ENCODE results near the gene B3GAT1.

The B3GAT1 gene

GRCh38 chr11:134349802-134350355, 62.2 kb downstream of the B3GAT1 start:
- ChIA-PET CTCF (no interaction called here), POLR2A (no interaction called here)
- TF ChIP-seq TARDBP (IDR thresholded peaks at IDR 0.05) (no peak), BHLHE40 (IDR thresholded peaks at IDR 0.05; ENCODE audit: borderline replicate concordance) (no peak), HDGF (IDR thresholded peaks at IDR 0.05; ENCODE audit: borderline replicate concordance) (no peak), SP1 (IDR thresholded peaks at IDR 0.05) (no peak), FOXM1 (IDR thresholded peaks at IDR 0.05; ENCODE audit: borderline replicate concordance) (no peak), LEF1 (IDR thresholded peaks at IDR 0.05; ENCODE audit: borderline replicate concordance) (no peak), FOXA1 (IDR thresholded peaks at IDR 0.05) (no peak), PKNOX1 (IDR thresholded peaks at IDR 0.05) (no peak)
- no peak for DNase-seq (ENCODE audit: extremely low spot score)

- no peak for DNase-seq (ENCODE audit: extremely low spot score)
- ChIA-PET CTCF (interaction anchor here (0.6 kb wide), 1 partner anchor 473 kb away, joined by 5 read pairs; no protein-coding TSS in a partner anchor), POLR2A (no interaction called here)
- TF ChIP-seq ZNF384 (IDR thresholded peaks at IDR 0.05), result no peak
- no peak for TF ChIP-seq SUZ12 (IDR thresholded peaks at IDR 0.05)
- no peak for TF ChIP-seq TARDBP (IDR thresholded peaks at IDR 0.05)
- no peak for TF ChIP-seq FOXK2 (IDR thresholded peaks at IDR 0.05)
- TF ChIP-seq L3MBTL2 (conservative IDR thresholded peaks at IDR 0.05), result no peak
- no peak for TF ChIP-seq PKNOX1 (IDR thresholded peaks at IDR 0.05)
- TF ChIP-seq ARNT (IDR thresholded peaks at IDR 0.05), result no peak
- no peak for TF ChIP-seq ELF4 (IDR thresholded peaks at IDR 0.05)
- no peak for TF ChIP-seq FOXA1 (IDR thresholded peaks at IDR 0.05)
- TF ChIP-seq BHLHE40 (IDR thresholded peaks at IDR 0.05; ENCODE audit: borderline replicate concordance), result no peak
- no peak for TF ChIP-seq SP1 (IDR thresholded peaks at IDR 0.05)
- TF ChIP-seq NFRKB (IDR thresholded peaks at IDR 0.05), result no peak
- no peak for TF ChIP-seq HDGF (IDR thresholded peaks at IDR 0.05; ENCODE audit: borderline replicate concordance)
Observed at GRCh38 chr11:134349109-134349801, 62.8 kb downstream of the B3GAT1 start.

- ChIA-PET POLR2A (no interaction called here), CTCF (no interaction called here)
- TF ChIP-seq ELF4 (IDR thresholded peaks at IDR 0.05) (no peak), HDGF (IDR thresholded peaks at IDR 0.05; ENCODE audit: borderline replicate concordance) (no peak), SP1 (IDR thresholded peaks at IDR 0.05) (no peak), LEF1 (IDR thresholded peaks at IDR 0.05; ENCODE audit: borderline replicate concordance) (no peak), CTBP1 (IDR thresholded peaks at IDR 0.05; ENCODE audit: borderline replicate concordance) (no peak), ARNT (IDR thresholded peaks at IDR 0.05) (no peak), FOXA1 (IDR thresholded peaks at IDR 0.05) (no peak), FOXK2 (IDR thresholded peaks at IDR 0.05) (no peak), FOXM1 (IDR thresholded peaks at IDR 0.05; ENCODE audit: borderline replicate concordance) (no peak), NFRKB (IDR thresholded peaks at IDR 0.05) (no peak), L3MBTL2 (conservative IDR thresholded peaks at IDR 0.05) (no peak), SUZ12 (IDR thresholded peaks at IDR 0.05) (no peak), ZNF384 (IDR thresholded peaks at IDR 0.05) (no peak), PKNOX1 (IDR thresholded peaks at IDR 0.05) (no peak), BHLHE40 (IDR thresholded peaks at IDR 0.05; ENCODE audit: borderline replicate concordance) (no peak), TARDBP (IDR thresholded peaks at IDR 0.05) (no peak)
- DNase-seq (ENCODE audit: extremely low spot score), result no peak
Observed at GRCh38 chr11:134347441-134347840, 64.6 kb downstream of the B3GAT1 start.

GRCh38 chr11:134346976-134347350, 65.1 kb downstream of the B3GAT1 start:
- CTCF ChIA-PET, result no interaction called here
- POLR2A ChIA-PET, result no interaction called here
- TF ChIP-seq BHLHE40 (IDR thresholded peaks at IDR 0.05; ENCODE audit: borderline replicate concordance) (no peak), PKNOX1 (IDR thresholded peaks at IDR 0.05) (no peak), L3MBTL2 (conservative IDR thresholded peaks at IDR 0.05) (no peak), SUZ12 (IDR thresholded peaks at IDR 0.05) (no peak), HDGF (IDR thresholded peaks at IDR 0.05; ENCODE audit: borderline replicate concordance) (no peak), NFRKB (IDR thresholded peaks at IDR 0.05) (no peak), CTBP1 (IDR thresholded peaks at IDR 0.05; ENCODE audit: borderline replicate concordance) (no peak), ELF4 (IDR thresholded peaks at IDR 0.05) (no peak), TARDBP (IDR thresholded peaks at IDR 0.05) (no peak), LEF1 (IDR thresholded peaks at IDR 0.05; ENCODE audit: borderline replicate concordance) (no peak), ARNT (IDR thresholded peaks at IDR 0.05) (no peak)
- no peak for DNase-seq (ENCODE audit: extremely low spot score)

- CTCF ChIA-PET, result no interaction called here
- TF ChIP-seq FOXM1 (IDR thresholded peaks at IDR 0.05; ENCODE audit: borderline replicate concordance) (no peak), ZNF384 (IDR thresholded peaks at IDR 0.05) (no peak), L3MBTL2 (conservative IDR thresholded peaks at IDR 0.05) (no peak), NFRKB (IDR thresholded peaks at IDR 0.05) (no peak), SP1 (IDR thresholded peaks at IDR 0.05) (no peak), CTBP1 (IDR thresholded peaks at IDR 0.05; ENCODE audit: borderline replicate concordance) (no peak), ARNT (IDR thresholded peaks at IDR 0.05) (no peak), FOXK2 (IDR thresholded peaks at IDR 0.05) (no peak), LEF1 (IDR thresholded peaks at IDR 0.05; ENCODE audit: borderline replicate concordance) (no peak), ELF4 (IDR thresholded peaks at IDR 0.05) (no peak), FOXA1 (IDR thresholded peaks at IDR 0.05) (no peak), HDGF (IDR thresholded peaks at IDR 0.05; ENCODE audit: borderline replicate concordance) (no peak), SUZ12 (IDR thresholded peaks at IDR 0.05) (no peak), BHLHE40 (IDR thresholded peaks at IDR 0.05; ENCODE audit: borderline replicate concordance) (no peak), PKNOX1 (IDR thresholded peaks at IDR 0.05) (no peak)
- POLR2A ChIA-PET, result no interaction called here
- no peak for DNase-seq (ENCODE audit: extremely low spot score)
Observed at GRCh38 chr11:134346101-134346975, 65.7 kb downstream of the B3GAT1 start.

All from HEK293T (cell line).